Sigmoid colon (tissue), 4 donors: ENCODE measurements around the gene IZUMO2.

Experiments
- EP300 ChIP-seq, 4 donors: sonication (generic); formaldehyde crosslinking; IDR thresholded peaks; one replicate each; pipeline ENCODE4 v1.6.1; 2017; ENCODE audit warnings: antibody characterized with exemption in 4 of 4
- TF ChIP-seq, protein P1 (sequence below), 4 experiments: fragments of 450-650 bp in 3 of 4; fragments of 200-600 bp in 1 of 4; IDR thresholded peaks; one replicate each; pipeline ENCODE4 v1.5.1; 2016 to 2019; ENCODE audit warnings: antibody characterized with exemption in 4 of 4, mild to moderate bottlenecking in 3 of 4, moderate library complexity in 2 of 4

DNA sequence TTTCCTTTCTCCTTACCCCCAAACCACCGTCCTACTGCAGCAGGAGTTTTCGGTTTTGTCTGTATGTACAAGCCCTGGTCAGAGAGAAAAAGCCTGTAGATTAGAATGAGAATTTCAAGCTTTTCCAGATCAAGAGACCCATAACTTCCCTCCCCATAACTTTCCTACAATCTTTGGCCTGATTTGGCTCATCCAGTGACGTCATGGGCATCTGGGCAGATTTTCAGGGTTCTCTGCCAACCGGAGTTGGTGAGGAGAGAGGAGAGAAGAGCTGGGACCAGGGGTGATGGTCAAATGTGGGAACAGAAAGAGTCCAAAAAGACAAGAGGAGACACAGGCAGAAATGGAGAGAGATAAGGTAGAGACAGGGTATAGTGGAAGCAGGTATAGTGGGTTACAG lies 10.5 kb downstream of the IZUMO2 start:
- no peak for TF ChIP-seq EP300 (IDR thresholded peaks at IDR 0.05)
- TF ChIP-seq, protein P1, sequence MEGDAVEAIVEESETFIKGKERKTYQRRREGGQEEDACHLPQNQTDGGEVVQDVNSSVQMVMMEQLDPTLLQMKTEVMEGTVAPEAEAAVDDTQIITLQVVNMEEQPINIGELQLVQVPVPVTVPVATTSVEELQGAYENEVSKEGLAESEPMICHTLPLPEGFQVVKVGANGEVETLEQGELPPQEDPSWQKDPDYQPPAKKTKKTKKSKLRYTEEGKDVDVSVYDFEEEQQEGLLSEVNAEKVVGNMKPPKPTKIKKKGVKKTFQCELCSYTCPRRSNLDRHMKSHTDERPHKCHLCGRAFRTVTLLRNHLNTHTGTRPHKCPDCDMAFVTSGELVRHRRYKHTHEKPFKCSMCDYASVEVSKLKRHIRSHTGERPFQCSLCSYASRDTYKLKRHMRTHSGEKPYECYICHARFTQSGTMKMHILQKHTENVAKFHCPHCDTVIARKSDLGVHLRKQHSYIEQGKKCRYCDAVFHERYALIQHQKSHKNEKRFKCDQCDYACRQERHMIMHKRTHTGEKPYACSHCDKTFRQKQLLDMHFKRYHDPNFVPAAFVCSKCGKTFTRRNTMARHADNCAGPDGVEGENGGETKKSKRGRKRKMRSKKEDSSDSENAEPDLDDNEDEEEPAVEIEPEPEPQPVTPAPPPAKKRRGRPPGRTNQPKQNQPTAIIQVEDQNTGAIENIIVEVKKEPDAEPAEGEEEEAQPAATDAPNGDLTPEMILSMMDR (IDR thresholded peaks at IDR 0.05) = no peak
